SK-N-SH (cell line): Measurements from ENCODE around the gene DUSP28. TPM values are rescaled to one million over a fixed set of nuclear protein-coding genes. Genes with fewer than 3 reads are reported as not detected.

ENCODE experiments used
- CTCF ChIA-PET: fragments of 300-600, 350-600 bp; formaldehyde crosslinking; extraction: SDS; loops from one replicate; lab custom pipeline; 2021; lab: Yijun Ruan, JAX
- POLR2A ChIA-PET: fragments of 350-600 bp; sonication (Branson Sonifier 250); formaldehyde crosslinking; extraction: SDS; loops from one replicate; lab custom pipeline; 2020; ENCODE audit warnings: antibody characterized with exemption, inconsistent platforms; lab: Yijun Ruan, JAX
- DNase-seq: peaks from one replicate; pipeline ENCODE4 v3.0.0; 2012
- H2AFZ ChIP-seq: fragments of 200-600 bp; sonication (generic); 2 replicates; pipeline ENCODE4 v1.8.1; 2016; ENCODE audit warnings: antibody characterized with exemption, mild to moderate bottlenecking, low read depth
- H3F3A ChIP-seq: fragments of 200-600 bp; sonication (generic); replicated peaks from 2 replicates; pipeline ENCODE3; 2016; ENCODE audit warnings: antibody characterized with exemption, mild to moderate bottlenecking; ENCODE audit not compliant: insufficient read depth
- H3K27ac ChIP-seq, 2 experiments: fragments of 200-500 bp in 1 of 2; fragments of 200-600 bp in 1 of 2; sonication (Bioruptor generic) in 1 of 2; sonication (generic), shearing (Covaris generic) in 1 of 2; 2 replicates each; pipeline versions ENCODE4 v1.5.1 to v1.6.1; 2014 to 2016; ENCODE audit warnings: low read depth in 2 of 2, inconsistent platforms in 1 of 2, low read length in 1 of 2, mild to moderate bottlenecking in 1 of 2, mixed read lengths in 1 of 2
- H3K27me3 ChIP-seq: fragments of 200-600 bp; sonication (generic), shearing (Covaris generic); 2 replicates; pipeline ENCODE4 v1.6.1; 2016; ENCODE audit warnings: mixed run types; ENCODE audit not compliant: insufficient read depth
- H3K36me3 ChIP-seq, 2 experiments: fragments of 200-500 bp in 1 of 2; fragments of 200-600 bp in 1 of 2; sonication (Bioruptor generic) in 1 of 2; sonication (generic) in 1 of 2; replicated peaks in 1 of 2; 2 replicates each; pipeline versions ENCODE3 to v1.5.1; 2014 to 2016; ENCODE audit warnings: low read length in 1 of 2, mild to moderate bottlenecking in 1 of 2; ENCODE audit not compliant: insufficient read depth in 2 of 2, control insufficient read depth in 1 of 2
- H3K4me1 ChIP-seq, 2 experiments: fragments of 200-500 bp in 1 of 2; fragments of 200-600 bp in 1 of 2; sonication (Bioruptor generic) in 1 of 2; sonication (generic), shearing (Covaris generic) in 1 of 2; 2 replicates each; pipeline versions ENCODE4 v1.5.1 to v1.6.1; 2014 to 2016; ENCODE audit warnings: low read depth in 1 of 2, low read length in 1 of 2, mixed run types in 1 of 2; ENCODE audit not compliant: insufficient read depth in 2 of 2, control insufficient read depth in 1 of 2
- H3K4me2 ChIP-seq: fragments of 200-600 bp; sonication (generic), shearing (Covaris generic); 2 replicates; pipeline ENCODE4 v1.6.1; 2017; ENCODE audit warnings: mixed run types
- H3K4me3 ChIP-seq, 2 experiments: fragments of 200-500 bp in 1 of 2; fragments of 200-600 bp in 1 of 2; sonication (Bioruptor generic) in 1 of 2; sonication (generic), shearing (Covaris generic) in 1 of 2; 2 replicates each; pipeline versions ENCODE4 v1.5.1 to v1.8.1; 2014 to 2016; ENCODE audit warnings: low read depth in 2 of 2, inconsistent platforms in 1 of 2, low read length in 1 of 2, mild to moderate bottlenecking in 1 of 2, mixed read lengths in 1 of 2, moderate library complexity in 1 of 2
- H3K79me2 ChIP-seq: fragments of 200-600 bp; sonication (generic); 2 replicates; pipeline ENCODE4 v1.8.1; 2017; ENCODE audit warnings: mild to moderate bottlenecking; ENCODE audit not compliant: insufficient read depth
- H3K9ac ChIP-seq: fragments of 200-600 bp; sonication (generic); 2 replicates; pipeline ENCODE4 v1.6.1; 2017; ENCODE audit warnings: mixed run types
- H3K9me2 ChIP-seq: fragments of 200-600 bp; sonication (generic); 2 replicates; pipeline ENCODE4 v1.6.1; 2017; ENCODE audit warnings: mixed run types
- H3K9me3 ChIP-seq: fragments of 200-600 bp; sonication (generic); 2 replicates; pipeline ENCODE4 v1.6.1; 2017; ENCODE audit warnings: mixed run types, mild to moderate bottlenecking, moderate library complexity
- H4K20me1 ChIP-seq: fragments of 200-600 bp; sonication (generic); 2 replicates; pipeline ENCODE4 v1.6.1; 2017; ENCODE audit warnings: mild to moderate bottlenecking, mixed run types; ENCODE audit not compliant: insufficient read depth
- RXRA ChIP-seq: IDR thresholded peaks from 2 replicates; pipeline ENCODE4 v1.4.0; 2012; ENCODE audit warnings: low read depth, mild to moderate bottlenecking, borderline replicate concordance
- WGBS: methylation state at CpG from one replicate; pipeline ENCODE4 v1.1.6; 2017; ENCODE audit warnings: low lambda C conversion rate; 5-methylcytosine and 5-hydroxymethylcytosine counted together
- polyA plus RNA-seq, 3 experiments: library from polyadenylated mRNA; depleted of rRNA; stranded (reverse); fragments of >200 nt; gene quantifications; 2 replicates each; pipeline ENCODE4 v1.2.3, GENCODE V29; 2012
- TF ChIP-seq, protein P1 (sequence below): fragments of 150-350 bp; IDR thresholded peaks from 2 replicates; pipeline ENCODE4 v1.6.1; 2016; ENCODE audit warnings: mild to moderate bottlenecking, low read depth, low read length
- TF ChIP-seq, protein P2 (sequence below): fragments of 200-600 bp; sonication (generic); IDR thresholded peaks from 2 replicates; pipeline ENCODE4 v1.6.1; 2017; ENCODE audit warnings: antibody characterized with exemption, mild to moderate bottlenecking, moderate library complexity

The DUSP28 gene
- polyA plus RNA-seq, 1 of the 3 experiments (the other 2 are of a cell fraction): 4.1 TPM

DNA sequence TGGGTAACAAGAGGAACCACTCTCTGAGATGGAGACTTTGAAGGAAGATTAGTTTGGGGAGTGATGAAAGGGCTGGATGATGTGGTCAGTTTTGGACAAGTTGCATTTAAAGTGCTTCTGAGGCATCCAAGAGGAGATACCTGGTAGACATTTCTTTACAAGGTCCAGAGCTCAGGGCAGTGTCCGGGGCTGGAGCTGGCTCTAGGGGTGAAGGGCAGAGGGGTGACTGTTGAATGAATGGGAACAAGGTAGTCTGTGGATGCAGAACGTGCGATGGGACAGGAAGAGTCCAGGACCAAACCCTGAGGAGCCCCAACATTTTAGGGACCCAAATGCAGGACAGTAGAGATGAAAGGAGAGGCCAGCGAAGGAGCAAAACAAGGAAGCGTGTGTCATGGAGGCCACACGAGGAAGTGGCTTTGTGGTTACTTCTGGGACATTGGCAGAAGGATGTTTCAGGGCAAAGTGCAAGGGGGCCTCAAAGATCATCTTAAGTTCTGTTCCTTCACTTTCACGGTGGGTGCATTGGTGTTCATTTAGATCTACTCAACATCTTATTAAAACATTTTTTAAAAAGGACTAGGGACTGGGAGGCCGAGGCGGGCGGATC lies 51.5 kb downstream of the DUSP28 start:
- CTCF ChIA-PET: no interaction called here
- Histone ChIP-seq H4K20me1 (no peaks in the 10 kb centered on the region), H3K4me1 (peaks cover 0 to 14% of the 10 kb centered on the region in 2 experiments; a peak in 2 of 4 replicates), H3K9me3 (no peaks in the 10 kb centered on the region), H2AFZ (no peak overlapping the region), H3K27ac (no peak overlapping the region), H3K79me2 (no peaks in the 10 kb centered on the region), H3K4me3 (no peak overlapping the region), H3K9me2 (no peaks in the 10 kb centered on the region), H3F3A (no peaks in the 10 kb centered on the region), H3K36me3 (no peaks in the 10 kb centered on the region), H3K27me3 (no peaks in the 10 kb centered on the region), H3K9ac (no peak overlapping the region), H3K4me2 (no peak overlapping the region)
- POLR2A ChIA-PET: no interaction called here
- 84% methylated on average over 10 of the region's 10 CpGs for WGBS
- no peak for DNase-seq
- TF ChIP-seq RXRA: no peak
- TF ChIP-seq, protein P1, sequence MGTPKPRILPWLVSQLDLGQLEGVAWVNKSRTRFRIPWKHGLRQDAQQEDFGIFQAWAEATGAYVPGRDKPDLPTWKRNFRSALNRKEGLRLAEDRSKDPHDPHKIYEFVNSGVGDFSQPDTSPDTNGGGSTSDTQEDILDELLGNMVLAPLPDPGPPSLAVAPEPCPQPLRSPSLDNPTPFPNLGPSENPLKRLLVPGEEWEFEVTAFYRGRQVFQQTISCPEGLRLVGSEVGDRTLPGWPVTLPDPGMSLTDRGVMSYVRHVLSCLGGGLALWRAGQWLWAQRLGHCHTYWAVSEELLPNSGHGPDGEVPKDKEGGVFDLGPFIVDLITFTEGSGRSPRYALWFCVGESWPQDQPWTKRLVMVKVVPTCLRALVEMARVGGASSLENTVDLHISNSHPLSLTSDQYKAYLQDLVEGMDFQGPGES: no peak
- TF ChIP-seq, protein P2, sequence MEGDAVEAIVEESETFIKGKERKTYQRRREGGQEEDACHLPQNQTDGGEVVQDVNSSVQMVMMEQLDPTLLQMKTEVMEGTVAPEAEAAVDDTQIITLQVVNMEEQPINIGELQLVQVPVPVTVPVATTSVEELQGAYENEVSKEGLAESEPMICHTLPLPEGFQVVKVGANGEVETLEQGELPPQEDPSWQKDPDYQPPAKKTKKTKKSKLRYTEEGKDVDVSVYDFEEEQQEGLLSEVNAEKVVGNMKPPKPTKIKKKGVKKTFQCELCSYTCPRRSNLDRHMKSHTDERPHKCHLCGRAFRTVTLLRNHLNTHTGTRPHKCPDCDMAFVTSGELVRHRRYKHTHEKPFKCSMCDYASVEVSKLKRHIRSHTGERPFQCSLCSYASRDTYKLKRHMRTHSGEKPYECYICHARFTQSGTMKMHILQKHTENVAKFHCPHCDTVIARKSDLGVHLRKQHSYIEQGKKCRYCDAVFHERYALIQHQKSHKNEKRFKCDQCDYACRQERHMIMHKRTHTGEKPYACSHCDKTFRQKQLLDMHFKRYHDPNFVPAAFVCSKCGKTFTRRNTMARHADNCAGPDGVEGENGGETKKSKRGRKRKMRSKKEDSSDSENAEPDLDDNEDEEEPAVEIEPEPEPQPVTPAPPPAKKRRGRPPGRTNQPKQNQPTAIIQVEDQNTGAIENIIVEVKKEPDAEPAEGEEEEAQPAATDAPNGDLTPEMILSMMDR: no peak

Other genes with a start within 250 kb of the DUSP28 start
- 49.0 and 65.5 TPM in 2 replicates for gene GPC1, start 124.7 kb upstream of the DUSP28 start, polyA plus RNA-seq (2012; rRNA removed)
- gene ANKMY1, start 2.4 kb upstream of the DUSP28 start, polyA plus RNA-seq (2012; rRNA removed): 12.1 and 15.9 TPM in 2 replicates
- 13.3 and 14.3 TPM in 2 replicates for gene RNPEPL1, start 8.1 kb downstream of the DUSP28 start, polyA plus RNA-seq (2012; rRNA removed)
- gene CAPN10, start 26.4 kb downstream of the DUSP28 start, polyA plus RNA-seq (2012; rRNA removed): 24.0 and 28.1 TPM in 2 replicates
- gene GPR35, start 65.1 kb downstream of the DUSP28 start, polyA plus RNA-seq (2012; rRNA removed): 1.2 and 1.3 TPM in 2 replicates
- not detected in 2 replicates for gene AQP12B, start 122.5 kb downstream of the DUSP28 start, polyA plus RNA-seq (2012; rRNA removed)
- not detected in 2 replicates for gene AQP12A, start 131.5 kb downstream of the DUSP28 start, polyA plus RNA-seq (2012; rRNA removed)